Fibroblast of skin of right quadriceps (primary cell): ENCODE data around the gene HSP90AB1.

ENCODE experiments used
- DNase-seq: peaks from one replicate; pipeline ENCODE4 v3.0.0-alpha.2; 2013

The HSP90AB1 gene

DNA sequence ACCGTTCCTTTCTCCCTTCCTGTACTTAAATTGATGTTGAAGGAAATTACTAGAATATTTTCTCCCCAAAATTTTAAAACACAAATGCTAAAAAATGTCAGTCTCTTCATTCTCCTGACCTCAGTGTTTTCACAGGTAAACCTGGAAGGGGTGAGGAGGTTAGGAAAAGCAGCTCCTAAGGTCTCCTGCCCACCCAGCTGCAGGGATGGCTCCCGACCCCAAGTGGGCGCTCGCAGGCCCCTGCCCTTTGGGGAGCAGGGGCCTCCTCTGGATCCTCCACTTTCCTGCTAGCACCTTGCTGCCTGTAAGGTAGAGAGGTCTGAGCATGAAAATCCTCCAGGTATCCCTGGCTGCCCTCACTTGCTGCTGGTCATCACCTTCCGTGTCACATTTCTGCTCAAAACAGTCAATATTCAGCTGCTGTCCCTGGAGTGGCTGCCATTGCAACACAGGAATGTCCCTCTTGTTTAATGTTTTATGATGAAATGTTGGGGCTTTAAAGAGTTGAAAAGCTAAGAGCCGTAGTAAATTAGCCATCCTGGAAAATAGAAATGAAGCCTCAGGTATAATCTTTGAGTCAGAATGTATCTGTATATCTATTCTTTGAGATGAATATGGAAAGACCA is 10.9 kb upstream of the HSP90AB1 start:
- DNase-seq, result no peak

DNA sequence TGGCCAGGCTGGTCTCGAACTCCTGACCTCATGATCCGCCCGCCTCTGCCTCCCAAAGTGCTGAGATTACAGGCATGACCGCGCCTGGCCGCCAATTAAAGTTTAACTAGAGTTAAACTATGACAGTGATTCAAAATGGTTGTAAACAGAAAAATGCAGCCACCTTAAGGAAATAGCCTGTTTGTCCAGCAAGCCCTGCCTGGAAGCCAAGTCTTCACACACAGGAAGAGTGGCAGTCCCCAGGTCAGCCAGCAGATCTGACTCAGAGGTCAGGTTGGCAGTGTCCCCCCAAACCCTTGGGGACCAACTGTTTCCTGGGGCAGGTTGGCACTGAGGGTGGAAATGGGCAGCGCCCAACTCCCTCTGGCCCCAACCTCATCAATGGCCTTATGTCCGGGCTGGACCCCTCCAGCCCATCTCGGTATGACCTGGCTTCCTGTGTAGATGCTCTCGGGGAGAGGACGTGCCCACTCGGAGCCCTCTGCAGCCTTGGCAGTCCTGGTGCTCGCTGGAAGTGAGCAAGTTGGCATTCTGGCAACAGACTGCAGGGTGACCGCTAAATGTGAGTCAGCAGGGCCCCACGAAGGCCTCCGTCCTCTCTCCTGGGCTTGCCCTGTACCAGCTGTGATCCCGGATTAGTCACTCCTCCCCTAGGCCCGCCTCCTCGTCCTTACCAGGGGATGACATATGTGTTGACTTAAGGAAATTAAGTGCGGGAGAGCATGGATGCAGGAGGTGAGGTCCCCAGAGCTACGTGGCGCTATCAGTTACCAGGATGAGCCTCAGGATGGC is 9.7 kb upstream of the HSP90AB1 start:
- peak; percentile 91 for DNase-seq

DNA sequence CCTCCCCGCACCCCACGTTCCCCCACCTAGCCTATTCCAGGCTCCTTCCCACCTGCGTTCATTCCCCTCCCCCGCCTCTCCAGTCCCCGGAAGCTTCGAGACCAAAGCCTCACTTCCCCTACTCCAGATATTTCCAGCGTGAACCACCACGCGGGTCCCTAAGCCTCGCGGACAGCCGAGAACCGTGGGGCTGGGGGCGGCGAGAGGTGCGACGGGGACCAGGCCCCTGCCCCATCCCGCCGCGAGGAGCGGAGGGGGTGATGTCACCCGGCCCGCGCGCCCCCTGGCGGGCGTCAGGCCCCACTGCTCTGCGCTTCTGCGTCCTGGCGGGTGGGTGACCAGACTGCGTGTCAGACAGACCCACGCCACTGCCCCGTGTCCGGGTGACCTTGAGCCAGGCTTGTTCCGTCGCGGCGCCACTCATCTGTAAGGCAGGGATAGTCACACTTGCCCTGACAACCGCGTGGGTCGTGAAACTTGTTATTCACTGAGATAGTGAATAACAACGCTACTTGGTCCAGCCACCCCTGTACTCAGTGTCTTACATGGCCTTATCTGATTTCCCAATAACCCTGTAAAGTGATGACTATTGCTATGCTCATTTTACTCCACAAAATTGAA is 9.0 kb upstream of the HSP90AB1 start:
- DNase-seq, result peak; percentile 62

DNA sequence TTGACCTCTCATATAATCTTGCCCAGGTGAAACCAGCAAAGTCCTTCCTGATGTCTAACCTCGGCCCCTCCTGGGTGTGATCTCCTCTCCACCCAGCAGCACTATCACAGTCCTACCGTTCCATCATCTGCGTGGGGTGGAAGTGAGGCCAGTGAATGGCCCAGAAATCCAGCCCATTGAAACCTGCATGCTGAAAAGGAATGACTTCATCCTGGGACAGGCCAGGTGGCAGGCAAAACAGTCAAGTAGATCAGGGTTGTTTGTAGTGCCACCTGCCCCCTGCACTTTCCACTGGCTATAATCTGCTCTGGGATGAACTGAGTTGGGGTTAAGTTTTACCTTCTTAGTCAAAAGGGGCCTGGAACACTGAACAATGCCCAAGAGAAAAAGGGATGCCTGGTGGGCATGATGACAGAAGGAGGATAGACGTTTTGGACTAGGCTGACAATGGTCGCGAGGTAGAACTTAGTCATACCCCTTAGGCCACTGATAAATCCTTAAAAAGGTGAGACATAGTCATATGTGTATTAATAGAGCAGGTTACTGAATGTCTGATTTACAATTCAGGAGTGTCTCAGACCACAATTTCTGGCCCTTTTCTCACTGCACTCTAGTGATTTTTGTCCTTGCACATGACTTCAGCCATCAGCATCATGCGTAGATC is 8.1 kb upstream of the HSP90AB1 start:
- DNase-seq, result no peak

DNA sequence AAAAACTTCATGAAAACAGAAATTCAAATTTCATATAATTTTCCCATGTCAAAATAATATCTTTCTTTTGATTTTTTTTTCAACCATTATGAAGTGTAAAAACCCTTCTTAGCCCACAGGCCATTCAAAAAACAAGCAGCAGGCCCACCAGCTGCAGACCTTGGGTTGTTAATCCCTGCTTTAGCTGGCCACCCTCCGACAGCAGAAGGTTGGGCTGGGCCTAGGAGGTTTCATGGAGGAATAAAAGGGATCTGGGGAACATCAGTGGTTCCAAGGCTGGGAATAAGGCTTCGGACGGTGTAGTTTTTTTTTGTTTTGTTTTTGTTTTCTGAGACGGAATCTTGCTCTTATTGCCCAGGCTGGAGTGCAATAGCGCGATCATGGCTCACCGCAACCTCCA is 3.6 kb upstream of the HSP90AB1 start:
- no peak for DNase-seq

DNA sequence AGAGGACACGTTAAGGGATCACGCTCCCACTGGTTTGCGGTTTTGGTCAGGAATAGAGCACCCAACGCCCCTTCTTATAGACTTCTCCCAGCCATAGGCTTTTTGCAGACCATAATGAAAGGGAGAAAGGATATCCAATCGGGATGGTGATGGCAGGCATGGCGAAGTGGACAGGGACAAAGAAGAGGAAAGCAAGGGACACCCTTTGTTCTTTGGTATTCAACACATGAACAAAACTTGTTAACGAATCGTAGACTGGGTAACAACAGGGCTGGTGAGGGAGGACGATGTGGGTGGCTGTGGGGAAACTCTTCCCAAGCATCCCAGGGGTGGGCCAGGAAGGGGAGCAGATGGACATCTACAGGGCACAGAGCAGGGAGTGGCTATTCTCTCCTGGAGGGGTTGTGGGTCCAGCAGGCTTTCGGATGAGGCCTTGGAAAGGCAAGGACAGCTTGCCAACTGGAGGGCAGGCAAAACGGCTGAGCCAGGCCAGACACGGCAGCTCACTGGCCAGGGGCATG is 1.4 kb upstream of the HSP90AB1 start:
- no peak for DNase-seq

DNA sequence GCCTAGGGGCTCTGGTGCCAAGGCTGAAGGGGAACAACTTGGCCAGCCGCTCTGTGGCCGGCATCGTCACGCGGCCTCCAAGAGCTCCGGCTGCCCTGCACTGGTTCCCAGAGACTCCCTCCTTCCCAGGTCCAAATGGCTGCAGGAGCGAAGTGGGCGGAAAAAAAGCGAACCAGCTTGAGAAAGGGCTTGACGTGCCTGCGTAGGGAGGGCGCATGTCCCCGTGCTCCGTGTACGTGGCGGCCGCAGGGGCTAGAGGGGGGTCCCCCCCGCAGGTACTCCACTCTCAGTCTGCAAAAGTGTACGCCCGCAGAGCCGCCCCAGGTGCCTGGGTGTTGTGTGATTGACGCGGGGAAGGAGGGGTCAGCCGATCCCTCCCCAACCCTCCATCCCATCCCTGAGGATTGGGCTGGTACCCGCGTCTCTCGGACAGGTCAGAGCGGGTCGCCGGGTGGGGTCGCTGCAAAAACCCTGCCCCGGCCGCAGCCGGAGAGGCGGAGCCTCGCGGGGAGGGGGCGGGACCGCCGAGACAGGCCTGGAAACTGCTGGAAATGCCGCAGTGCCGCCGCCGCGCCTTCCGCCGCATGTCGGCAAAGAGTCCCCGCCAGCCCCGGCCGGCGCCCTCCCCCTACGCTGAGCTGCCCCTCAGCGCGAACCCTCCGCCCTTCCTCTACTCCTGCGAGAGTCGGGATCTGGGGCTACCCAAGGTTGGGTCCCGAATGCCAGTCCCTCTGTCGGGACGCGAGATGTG is 814 bp upstream of the HSP90AB1 start:
- peak; percentile 81 for DNase-seq

DNA sequence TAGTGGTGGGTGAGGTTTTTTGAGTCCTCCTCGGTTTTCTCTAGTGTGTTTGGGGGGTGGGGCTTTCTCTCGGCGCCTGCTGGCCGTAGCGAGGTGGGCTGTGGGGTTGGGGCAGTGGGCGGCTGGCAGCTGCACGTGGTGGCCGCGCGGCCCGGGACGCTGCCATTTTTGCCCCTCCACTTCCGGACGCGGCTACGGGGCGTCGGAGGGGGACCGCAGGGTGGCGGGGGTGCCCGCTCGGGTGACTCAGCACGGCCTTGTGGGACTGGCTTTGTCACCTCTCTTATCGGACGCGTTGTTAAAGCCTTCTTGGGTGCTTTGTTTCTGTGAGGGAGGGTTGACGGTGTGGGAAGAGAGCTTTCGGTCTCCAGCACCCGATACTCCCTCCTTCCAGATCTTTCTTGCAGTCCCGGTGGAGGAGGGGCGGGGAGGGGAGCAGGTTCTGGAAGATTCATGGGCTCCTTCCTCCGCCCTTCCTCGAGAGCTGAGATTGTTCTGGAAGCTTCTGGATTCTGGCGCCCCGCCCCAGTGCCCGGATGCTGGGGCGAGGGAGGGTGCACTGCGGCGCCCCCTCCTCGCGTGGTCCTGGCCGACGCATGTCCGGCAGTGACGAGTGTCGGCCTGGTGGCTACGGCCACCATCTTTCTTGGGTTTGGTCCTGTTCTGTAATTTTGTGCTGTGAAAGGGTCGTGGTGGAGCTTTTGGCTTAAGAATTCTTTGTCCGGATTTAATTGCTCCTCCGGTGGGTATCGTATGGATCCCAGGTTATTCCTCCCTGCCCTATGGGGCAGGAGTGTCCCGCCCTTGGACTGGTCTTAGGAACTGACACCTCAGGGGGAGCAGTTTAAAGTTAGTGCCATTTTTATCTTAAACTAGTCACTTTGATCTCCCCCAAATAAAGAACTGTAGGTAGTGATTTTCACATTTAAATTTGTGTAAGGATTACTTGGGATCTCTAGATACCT is 719 bp downstream of the HSP90AB1 start:
- DNase-seq, result peak; percentile 54

DNA sequence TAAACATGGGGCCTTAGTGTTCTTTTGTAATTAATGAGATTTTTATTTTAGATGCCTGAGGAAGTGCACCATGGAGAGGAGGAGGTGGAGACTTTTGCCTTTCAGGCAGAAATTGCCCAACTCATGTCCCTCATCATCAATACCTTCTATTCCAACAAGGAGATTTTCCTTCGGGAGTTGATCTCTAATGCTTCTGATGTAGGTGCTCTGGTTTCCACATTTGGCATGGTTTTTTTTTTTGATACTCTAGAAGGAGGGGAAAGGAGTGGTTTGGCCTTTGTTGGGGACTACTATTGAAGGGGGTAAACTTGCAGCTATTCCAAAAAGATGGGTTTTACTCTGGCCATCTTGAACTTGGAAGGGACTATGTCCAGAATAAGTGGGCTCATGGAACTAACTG is 1.7 kb downstream of the HSP90AB1 start:
- DNase-seq, result no peak

DNA sequence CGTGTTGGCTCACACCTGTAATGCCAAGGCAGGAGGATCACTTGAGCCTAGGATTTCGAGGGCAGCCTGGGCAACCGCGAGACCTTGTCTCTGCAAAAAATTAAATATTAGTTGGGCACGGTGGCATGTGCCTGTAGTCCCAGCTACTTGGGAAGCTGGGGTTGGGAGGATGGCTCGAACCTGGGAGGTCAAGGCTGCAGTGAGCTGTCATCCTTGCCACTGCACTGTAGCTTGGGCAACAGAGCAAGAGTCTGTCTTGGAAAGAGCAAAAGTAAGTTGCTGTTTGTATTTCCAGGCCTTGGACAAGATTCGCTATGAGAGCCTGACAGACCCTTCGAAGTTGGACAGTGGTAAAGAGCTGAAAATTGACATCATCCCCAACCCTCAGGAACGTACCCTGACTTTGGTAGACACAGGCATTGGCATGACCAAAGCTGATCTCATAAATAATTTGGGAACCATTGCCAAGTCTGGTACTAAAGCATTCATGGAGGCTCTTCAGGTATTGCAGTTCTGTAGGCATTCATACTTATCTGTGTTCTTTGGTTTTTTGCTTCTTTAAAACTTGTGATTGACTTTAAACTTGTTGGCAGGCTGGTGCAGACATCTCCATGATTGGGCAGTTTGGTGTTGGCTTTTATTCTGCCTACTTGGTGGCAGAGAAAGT is 2.3 kb downstream of the HSP90AB1 start:
- DNase-seq, result no peak

DNA sequence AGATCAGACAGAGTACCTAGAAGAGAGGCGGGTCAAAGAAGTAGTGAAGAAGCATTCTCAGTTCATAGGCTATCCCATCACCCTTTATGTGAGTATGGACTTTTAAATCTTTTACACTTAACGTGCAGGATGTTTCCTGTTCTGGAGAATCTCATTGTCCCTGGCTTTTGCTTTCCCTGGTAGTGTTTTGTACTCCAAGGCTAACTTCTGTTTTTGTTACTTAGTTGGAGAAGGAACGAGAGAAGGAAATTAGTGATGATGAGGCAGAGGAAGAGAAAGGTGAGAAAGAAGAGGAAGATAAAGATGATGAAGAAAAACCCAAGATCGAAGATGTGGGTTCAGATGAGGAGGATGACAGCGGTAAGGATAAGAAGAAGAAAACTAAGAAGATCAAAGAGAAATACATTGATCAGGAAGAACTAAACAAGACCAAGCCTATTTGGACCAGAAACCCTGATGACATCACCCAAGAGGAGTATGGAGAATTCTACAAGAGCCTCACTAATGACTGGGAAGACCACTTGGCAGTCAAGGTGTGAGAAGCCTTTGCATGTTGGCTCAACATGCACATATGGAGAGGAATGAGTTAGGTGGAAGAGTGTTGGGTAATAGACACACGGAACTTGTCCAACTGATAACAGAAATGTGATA is 3.3 kb downstream of the HSP90AB1 start:
- DNase-seq, result no peak

DNA sequence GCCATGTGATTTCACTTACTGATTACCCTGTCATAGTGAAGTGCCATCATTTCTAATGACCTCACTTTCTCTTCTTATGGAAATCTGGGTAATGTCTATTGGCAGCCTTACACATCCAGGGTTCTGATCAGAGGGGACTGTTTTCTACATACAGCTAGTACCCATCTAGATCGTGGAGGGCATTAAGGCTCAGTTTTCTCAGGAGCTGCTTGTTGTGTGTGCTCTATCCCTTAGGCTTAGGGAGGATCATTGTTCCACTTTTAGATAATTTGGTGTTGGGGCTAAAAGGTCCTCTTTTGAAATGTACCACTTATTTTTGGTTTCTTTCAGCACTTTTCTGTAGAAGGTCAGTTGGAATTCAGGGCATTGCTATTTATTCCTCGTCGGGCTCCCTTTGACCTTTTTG is 3.8 kb downstream of the HSP90AB1 start:
- DNase-seq, result no peak

DNA sequence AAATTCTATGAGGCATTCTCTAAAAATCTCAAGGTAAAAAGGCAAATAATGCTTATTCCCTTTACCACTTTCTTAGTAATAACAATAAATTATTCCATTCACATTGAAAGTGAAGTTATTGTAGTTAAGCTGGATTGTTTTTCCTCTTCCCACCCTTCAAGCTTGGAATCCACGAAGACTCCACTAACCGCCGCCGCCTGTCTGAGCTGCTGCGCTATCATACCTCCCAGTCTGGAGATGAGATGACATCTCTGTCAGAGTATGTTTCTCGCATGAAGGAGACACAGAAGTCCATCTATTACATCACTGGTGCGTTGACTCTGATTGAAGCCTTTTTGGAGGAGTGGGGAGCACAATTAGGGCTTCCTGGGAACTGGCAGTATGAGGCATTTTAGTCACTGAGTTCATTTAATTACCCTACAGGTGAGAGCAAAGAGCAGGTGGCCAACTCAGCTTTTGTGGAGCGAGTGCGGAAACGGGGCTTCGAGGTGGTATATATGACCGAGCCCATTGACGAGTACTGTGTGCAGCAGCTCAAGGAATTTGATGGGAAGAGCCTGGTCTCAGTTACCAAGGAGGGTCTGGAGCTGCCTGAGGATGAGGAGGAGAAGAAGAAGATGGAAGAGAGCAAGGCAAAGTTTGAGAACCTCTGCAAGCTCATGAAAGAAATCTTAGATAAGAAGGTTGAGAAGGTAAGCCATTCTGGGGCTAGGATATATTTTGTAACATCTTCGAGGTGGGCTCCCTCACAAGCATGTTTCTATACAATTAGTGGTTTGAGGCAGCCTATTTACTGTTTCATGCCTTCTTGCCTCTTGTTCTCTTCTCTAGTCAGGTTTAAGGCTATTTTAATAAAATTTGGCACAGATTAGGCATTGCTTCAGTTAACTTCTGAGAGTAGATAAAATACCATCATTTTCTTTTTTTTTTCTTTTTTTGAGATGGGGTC is 4.9 kb downstream of the HSP90AB1 start:
- DNase-seq, result no peak

DNA sequence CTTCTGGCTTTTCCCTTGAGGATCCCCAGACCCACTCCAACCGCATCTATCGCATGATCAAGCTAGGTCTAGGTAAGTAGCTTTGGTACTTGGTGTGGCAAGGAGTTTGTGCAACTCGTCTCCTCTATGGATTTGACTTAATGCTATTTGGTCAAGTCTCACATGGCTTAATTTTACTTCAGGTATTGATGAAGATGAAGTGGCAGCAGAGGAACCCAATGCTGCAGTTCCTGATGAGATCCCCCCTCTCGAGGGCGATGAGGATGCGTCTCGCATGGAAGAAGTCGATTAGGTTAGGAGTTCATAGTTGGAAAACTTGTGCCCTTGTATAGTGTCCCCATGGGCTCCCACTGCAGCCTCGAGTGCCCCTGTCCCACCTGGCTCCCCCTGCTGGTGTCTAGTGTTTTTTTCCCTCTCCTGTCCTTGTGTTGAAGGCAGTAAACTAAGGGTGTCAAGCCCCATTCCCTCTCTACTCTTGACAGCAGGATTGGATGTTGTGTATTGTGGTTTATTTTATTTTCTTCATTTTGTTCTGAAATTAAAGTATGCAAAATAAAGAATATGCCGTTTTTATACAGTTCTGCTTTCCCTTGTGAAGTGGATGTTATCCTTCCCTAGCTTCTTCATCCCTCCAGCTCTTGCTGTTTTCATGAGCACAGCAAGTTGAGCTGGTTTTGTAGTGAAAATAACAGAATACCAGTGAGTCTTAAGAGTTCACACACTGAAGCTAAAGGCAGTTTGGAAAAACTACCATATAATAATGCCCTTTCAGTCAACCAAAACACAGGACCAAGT is 6.6 kb downstream of the HSP90AB1 start:
- DNase-seq, result peak; percentile 28

DNA sequence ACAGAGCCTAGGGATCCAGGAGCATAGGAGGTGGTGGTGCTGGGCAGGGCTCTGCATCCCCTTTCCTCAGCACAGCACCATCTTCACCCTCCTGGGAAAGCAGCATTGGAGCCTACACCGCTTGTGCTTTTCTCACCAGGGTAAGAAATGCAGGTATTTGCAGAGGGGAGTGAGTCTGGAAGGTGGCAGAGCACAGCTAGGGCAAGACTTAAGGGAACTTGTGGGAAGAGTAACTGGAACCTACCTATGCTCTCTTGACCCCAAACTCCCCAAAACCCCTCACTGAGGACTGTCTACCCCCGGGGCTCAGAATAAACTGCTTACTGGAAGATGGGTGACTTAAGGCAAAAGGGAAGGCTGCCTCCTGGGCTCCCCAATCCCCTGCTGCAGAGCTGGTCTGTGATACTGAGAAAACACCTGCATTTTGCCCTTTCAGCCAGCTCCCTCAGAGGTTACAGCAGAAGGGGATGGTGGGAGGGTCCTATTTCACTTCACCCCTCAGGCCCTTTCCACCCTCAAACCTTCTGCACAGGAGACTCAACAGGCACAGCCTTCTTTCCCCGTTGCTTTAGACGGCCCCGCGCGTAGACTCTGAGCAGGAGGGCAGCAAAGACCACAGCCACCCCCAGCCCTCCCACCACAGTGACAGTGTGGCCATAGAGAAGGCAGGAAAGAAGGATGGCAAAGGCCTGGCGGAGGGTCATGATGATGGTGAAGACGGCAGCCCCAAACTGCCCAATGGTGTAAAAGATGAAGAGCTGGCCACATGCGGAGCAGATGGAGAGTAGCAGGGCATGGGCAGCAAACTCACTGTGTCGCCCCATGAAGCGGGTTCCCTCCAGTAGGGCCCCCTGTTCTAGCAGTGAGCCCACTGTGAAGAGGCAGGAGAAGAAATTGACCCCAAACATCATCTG is 7.5 kb downstream of the HSP90AB1 start:
- no peak for DNase-seq

DNA sequence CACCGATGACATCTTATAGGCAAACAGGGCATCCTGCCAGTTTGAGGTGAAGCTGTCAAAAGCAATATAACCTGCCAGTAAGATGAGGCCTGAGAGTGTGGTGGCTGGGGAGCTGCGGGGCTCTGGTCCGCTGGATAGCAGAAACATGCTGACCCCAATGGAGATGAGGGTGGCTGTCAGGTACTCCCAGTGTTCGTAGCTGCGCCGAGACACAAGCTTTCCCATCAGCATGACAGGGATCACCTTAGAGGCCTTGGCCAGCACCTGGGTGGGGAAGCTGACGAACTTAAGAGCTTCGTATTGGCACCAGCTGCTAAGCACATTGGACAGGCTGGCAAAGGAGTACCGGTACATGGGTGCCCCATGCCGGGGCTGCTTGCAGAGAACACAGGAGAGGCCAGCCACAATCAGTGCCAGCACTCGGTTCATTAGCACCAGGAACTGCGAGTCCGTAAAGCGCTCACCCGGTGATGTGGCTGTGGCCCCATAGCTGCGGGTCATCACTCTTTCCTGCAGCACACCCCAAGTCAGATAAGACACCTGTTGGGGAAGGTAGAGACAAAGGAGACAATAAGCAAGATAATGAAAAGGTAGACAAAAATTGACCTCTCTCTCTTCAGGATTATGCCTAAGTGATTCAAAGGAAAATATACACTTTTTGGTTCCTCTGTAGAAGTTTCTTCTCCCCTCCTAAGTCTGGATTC is 8.4 kb downstream of the HSP90AB1 start:
- DNase-seq, result peak; percentile 23
